Kidney glomerular epithelial cell (primary cell): ENCODE data around the gene TK1.
"Not testable (repeated sequence)": the region's sequence is repeated elsewhere in the genome, so short reads cannot be mapped to it uniquely, and the experiment has no call there.

ENCODE experiments used
- DNase-seq: peaks from one replicate; lab custom pipeline; 2025; lab: John Stamatoyannopoulos, UW

Gene TK1

DNA sequence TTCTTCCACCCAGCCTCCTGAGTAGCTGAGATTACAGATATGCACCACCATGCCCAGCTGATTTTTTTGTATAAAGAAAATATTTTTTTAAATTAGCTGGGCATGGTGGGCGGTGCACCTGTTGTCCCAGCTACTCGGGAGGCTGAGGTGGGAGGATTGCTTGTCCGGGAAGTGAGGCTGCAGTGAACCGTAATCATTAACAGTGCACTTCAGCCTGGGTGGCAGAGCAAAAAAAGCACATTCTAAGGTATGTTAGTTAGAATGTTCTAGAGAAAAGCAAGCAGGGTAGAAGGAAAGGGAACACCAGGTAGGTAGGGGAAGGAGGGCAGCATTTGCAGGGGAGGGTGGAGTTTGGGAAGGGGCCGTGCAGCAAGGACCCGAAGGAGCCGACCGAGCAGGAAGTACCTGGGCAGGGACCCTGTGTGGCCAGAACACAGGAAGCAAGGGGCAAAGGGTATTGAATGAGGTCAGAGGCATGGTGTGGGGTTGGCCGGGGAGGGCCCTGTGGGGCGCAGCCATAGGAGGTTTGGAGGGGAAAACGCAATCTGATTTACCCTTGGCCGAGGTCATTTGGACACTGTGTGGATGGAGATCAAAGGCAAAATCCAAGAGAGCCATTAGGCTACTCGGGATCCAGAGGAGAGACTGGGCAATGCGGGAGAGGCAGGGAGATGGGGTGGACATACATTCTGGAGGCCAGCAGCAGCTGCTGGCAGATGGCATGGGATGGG, 38.4 kb downstream of the TK1 start:
- DNase-seq = no peak

DNA sequence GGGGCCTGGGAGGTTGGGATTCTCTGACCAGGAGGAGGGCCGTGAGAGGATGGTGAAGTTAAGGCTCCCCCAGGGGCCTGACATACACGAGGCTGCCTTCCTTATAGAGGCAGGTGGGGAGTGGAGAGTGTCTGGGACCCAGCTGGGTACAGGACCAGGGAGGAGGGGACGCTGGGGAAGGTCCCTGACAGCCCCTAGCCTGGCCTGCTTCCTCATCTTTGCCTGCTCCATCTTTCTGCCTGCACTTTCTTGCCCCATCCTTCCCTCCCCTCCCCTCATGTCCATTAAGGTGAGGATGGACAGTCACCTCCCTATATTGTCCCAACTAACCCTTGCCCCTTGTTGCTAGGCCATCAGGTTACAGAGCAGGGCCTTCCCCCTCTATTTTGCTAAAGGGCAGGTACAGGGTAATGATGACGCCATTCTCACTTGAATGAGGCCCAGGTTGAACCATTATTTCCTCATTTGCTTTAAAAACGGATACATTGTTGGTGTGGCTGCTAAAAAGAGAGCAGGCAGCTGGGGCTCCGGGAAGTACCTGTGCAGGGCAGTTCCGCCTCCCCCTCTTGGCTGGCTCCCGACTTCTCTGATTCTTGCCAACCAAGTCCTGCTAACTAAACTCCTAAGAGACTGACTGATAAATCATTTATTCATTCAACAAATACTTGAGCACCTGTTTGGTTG, 39.4 kb downstream of the TK1 start:
- no peak for DNase-seq

DNA sequence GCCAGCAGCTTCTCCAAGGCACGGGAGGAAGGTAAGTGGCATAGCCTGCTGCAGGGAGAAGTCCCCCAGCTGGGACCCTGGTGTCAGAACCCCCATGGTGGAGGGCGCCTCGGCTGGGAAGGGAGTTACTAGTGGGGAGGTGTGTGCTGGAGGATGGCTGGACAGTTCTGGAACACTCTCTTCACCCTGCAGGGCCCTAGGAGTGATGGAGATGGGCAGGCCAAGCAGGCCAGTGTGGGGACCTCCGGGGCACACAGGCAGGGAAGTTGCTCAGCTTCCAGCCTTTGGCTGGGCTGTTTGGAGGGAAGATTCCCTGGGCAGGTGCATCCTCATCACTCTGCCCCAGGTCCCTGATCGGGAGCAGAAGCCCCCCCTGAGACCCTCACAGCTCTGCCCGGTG, 40.0 kb downstream of the TK1 start:
- DNase-seq = no peak

DNA sequence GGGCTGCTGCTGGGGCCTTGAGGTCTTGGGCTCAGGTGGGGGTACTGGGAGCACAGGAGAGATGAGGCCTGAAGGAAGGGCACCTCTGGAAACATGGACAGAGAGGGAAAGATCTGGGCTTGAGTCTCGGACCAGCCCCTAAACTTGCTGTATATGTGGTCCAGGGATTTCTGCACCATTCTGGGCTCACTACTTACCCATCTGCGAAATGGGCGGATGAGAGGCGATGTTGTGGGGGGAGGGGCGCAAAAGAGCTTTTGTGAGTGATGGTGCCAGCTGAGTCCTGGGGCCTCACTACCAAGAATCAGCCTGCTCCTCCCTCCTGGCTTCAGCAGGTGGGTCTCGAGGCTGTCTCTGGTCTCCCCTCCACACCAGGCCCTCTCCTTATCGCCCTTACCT, 40.4 kb downstream of the TK1 start:
- no peak for DNase-seq

DNA sequence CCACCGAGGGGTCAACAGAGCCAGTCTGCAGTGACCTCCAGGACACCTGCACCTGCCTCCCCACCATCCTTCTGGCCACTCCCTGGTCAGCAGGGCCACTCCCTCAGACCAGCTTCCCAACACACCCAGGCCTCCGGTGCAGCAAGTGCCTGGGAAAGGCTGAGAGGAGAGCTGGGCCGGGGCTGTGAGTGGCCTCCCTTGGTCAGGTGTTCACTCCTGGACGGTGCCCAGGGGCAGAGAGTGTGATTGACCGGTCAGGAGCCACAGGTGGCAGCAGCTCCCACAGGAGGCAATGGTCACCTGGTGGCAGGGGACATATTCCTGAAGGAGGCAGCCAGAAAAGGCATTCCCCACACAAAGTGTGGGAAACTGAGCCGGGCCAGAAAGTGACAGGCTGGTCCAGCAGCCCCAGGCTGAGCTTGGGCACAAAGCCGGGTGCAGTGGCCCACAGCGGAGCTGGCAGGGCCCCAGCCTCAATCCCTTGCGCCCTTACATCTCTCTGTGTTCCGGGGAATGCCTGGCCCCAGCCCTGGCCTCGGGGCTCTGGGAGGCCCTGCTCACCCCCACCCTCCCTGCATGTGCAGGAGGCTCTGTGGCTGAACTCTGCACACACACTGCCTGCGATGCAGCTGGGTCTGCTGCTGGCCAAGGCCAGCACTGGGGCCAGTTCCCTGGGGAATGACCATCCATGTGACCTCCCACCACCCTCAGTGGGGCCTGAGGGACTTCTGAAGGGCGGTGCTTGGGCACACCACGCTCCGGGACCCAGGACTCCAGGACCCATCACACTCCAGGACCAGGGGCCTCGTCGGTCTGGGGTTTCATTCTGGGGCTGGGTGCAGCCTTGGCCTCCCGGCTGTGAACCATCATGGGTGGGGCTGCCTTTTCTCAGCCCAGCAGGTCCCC, 41.9 kb downstream of the TK1 start:
- DNase-seq = no peak

DNA sequence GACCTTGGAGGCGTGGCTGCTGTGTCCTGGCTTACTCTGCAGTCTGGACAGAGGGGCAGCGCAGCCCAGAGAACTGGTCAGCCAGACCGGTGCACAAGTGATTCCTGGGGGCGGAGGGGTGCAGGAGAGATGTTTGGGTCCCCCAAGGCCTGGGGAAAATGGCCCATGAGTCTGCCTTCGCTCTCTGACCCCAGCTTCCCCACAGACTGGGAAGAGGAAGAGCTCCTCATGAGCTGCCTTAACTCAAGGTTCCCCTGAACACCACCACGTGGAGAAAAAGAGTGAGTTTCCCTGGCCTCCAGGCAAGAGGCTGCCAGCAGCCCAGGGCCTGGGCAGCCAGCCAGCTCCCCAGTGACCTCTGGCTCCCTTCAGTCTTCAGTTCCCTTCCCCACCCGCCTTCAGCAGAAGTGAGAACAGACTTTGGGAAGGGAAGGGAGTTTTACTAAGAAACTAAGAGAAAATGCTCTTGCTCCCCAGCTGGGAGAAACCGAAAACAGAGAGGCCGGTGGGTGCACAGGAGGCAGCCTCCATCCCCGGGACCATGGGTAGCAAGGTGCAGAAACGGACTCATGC, 42.6 kb downstream of the TK1 start:
- peak; percentile 42 for DNase-seq

DNA sequence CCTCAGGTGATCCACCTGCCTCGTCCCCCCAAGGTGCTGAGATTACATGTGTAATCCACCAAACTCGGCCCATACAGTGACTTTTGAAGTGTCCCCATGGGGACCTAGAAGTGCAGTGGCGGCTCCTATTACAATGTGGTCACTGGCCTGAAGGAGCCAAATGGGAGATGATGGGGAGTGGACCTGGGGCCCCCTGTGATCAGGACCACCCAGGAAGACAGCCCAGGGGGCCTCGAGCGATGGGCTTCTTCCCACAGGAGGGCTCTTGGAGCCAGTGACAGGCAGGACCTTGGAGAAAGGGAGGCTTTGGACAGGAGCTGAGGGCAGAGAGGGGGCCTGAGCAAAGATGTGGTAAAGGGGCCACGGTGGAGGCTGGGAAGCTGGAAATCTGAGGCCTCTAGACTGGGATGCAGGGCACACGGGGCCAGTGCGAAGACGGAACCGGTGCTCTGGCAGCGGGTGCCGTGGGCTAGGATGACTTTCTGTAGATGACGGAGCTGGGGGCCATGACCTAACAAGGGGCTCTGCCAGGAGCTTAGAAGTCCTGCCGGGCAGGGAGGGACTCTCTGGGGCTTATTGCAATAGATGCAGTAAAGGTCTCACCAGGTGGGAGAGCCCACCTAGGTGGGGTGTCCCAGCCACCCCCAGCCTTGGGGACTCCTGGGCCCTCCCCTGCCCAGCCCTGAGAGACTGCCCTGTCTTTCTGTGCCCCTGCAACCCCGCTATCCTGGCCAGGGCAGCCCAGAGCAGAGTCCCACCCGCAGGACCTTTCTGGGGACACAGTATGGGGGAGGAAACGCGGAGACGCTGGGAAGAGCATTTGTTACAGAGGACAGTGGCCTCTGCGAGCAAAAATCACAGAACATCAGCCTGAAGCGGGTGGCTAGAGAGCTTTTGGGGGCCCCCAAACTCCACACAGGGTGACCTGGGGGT, 43.4 kb downstream of the TK1 start:
- DNase-seq = no peak

DNA sequence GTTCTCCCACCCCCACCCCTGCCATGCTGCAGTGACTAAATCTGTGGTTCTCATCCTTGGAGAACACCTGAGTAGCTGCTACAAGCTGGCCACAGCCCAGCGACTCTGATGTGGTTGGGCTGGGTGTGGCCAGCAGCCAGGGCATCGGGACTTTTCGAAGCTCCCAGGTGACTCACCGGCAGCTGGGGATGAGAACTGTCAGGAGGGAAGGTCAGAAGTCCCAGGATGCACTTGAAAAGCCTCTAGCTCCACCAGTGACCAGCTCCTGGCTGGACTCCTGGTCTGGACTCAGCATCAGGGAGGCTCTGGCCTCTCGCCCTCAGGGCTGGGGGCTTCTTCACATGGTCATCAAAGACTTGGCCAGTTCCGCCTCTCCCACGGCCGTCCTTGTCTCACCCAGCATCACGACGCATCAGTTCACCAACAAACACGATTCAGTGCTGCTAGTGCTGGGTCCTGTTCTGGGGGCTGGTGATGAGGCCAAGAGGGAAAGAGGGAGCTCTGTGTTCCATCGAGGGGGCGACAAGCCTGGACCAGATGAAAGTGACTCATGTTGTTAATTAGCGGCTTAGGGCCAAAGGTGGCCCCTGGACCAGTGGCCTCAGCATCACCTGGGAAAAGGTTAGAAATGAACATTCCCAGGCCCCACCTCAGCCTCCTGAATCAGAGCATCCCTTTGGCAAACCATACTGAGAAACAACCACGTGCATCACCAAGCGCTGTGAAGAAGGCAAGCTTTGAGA, 44.6 kb downstream of the TK1 start:
- peak; percentile 77 for DNase-seq

DNA sequence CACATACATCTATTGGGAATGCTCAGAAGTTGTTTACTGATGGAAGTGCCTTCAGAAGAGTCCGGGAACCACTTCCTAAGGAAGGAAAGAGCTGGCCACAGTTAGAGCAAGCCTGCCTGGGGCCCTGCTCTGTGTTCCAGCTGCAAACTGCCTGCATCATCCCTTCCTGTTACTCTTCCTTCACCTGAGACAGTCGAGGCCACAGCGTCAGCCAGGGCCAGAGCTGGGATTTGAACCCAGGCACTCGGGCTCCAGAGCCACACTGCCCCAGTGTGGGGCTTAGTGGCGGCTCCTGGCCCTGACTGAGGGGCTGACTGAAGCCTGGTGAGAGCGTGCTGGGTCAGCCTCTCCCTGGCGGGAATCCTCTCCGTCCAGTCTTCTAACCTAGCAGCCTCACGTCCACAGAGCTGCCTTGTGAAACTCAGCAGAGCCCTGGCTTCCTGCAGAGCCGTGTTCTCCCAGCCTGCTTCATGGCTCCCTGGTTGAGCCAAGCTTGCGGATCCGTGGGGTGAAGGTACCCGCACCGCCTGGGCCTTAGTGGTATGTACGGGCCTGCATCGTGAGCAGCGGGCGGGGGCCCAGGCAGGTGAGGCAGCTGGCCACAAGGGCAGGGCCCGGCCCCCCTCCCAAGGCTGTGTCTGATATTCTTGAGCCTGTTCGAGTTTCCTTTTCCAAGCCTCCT, 45.3 kb downstream of the TK1 start:
- DNase-seq = no peak

DNA sequence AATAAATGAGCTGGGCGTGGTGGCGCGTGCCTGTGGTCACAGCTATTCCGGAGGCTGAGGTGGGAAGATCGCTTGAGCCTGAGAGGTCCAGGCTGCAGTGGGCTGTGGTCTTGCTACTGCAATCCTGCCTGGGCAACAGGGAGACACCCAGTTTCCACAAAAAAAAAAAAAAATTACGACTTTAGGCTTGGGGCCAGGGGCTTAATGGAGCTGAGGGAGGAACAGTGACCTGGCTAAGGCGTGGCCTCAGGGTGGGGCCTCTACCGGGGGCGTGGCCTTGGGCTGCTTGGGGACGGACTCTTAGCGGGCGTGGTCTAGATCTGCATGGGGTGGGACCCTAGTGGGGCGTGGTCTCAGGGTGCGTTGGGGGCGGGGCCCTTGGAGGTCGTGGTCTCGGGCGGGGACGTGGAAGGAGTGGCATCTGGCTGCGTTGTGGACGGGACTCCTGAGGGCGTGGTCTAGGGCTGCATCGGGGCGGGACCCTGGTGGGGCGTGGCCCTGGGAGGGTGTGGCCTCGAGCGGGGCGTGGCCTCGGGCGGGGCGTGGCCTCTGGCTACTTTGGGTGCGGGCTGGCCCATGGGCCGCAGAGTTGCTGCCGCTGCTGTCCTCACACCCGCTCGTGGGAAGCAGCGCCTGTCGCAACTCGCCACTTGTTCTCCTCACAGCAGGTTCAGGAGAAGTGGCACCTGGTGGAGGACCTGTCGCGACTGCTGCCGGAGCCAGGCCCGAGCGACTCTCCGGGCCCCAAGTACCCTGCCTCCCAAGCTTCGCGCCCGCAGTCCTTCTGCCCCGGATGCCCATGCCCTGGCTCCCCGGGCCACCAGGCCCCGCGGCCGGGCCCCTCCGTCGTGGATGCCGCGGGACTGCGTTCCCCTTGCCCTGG, 46.4 kb downstream of the TK1 start:
- no peak for DNase-seq

DNA sequence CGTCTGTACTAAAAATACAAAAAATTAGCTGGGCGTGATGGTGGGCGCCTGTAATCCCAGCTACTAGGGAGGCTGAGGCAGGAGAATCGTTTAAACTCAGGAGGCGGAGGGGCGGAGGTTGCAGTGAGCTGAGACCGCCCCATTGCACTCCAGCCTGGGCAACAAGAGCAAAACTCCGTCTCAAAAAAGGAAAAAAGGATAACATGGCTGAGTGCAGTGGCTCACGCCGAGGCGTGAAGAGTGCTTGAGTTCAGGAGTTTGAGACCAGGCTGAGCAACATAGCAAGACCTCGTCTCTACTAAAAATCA, 47.0 kb downstream of the TK1 start:
- not testable (repeated sequence) for DNase-seq

DNA sequence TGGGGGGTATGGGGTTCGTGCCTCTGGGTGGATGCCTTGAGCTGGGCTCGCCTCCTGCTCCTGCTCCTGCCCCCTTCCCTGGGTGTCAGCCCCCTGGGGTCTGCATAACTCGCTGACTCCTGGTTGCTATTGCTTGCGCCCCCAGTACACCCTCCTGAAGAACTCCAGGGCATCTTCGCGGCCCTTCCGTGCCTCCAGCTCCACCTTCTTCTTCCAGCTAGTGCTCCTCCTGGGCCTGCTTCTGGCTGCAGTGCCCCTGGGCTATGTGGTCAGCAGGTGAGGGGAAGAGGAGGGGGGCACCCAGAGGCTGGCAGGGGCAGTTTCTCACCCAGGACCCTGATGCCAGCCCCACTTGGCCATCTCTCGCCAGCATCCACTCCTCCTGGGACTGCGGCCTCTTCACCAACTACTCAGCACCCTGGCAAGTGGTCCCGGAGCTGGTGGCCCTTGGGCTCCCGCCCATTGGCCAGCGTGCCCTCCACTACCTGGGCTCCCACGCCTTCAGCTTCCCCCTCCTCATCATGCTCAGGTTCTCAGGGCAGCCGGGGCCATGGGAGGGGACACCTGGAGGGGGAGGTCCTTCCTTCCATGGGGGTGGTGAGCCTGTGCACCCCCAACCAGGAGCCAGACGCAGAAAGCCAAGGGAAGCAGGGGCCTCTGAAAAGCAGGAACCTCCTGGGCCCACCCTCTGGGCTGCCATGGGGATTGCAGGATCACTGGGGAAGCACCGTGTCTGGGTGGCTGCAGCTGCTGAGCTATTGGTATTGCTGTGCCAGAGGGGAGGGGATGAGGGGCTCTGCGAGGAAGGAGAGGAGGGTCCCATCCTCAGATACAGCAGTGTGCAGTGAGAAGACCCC, 48.4 kb downstream of the TK1 start:
- no peak for DNase-seq

DNA sequence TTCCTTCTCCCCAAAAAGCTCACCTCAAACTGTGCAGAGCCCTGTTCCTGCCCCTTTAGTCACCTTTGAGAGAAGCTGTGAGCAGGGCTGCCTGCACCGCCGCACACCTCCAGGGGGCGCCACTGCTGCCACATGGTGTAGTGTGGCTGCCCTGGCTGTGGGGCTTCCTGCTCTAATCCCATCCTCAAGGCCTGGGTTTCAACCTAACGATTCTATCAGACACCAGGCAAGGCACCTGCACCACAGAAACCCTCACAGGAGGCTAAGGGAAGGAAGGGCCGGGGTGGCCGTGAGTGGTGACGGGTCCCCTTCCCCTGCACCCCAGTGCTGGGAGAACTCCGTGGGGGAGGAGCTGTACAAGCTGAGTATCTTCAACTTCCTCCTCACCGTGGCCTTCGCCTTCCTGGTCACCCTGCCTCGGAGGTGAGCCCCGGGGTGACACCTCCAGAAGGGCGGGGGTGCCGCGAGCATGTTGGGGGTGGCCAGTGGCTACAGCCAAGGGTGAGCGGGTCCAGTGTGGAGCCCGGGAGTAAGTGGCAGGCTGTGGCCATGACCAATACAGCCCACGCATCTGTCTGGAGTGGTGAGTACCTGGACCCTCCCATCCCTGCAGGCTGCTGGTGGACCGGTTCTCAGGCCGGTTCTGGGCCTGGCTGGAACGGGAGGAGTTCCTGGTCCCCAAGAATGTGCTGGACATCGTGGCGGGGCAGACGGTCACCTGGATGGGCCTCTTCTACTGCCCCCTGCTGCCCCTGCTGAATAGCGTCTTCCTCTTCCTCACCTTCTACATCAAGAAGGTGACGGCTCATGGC, 49.3 kb downstream of the TK1 start:
- DNase-seq = no peak

DNA sequence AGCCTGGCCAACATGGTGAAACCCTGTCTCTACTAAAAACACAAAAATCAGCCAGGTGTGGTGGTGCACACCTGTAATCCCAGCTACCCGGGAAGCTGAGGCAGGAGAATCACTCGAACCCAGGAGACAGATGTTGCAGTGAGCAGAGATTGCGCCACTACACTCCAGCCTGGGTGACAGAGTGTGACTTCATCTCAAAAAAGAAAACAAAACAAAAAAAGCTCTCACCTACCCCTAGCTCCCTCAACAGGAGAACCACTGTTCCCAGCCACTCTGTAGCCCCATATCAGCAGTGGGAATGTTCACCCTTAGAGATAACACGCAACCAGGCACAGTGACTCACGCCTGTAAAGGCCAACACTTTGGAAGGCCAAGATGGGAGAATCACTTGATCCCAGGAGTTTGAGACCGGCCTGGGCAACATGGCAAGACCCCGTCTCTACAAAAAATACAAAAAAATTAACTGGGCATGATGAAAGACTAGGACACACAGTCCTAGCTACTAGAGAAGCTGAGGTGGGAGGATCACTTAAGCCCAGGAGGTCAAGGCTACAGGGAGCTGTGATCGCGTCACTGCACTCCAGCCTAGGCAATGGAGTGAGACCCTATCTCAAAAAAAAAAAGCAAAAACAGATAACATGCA, 50.9 kb downstream of the TK1 start:
- DNase-seq = no peak

DNA sequence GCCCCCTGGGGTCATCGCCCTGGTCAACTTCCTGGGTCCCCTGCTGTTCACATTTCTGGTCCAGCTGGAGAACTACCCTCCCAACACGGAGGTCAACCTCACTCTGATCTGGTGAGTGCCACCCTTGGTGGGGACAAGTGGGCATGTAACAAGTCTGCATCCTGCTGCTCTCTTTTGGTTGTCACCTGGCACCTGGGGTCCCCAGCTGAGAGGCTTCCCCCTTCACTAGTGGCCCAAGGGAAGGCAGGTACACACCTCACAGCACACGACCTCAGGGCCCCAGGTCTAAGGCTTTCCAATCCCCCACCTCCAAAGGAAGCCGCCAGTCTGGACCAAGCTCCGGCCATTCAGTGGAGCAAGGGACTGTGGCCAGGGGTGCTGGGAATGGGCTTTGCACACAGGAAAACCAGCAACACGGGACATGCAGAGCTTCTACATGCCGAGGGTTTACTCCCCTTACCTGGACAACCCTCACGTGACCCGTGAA, 51.9 kb downstream of the TK1 start:
- DNase-seq = no peak
